A549 (cell line): ENCODE data around the gene PCDH15.

Experiments
- BHLHE40 ChIP-seq: IDR thresholded peaks from 2 replicates; pipeline ENCODE4 v1.6.1; 2012; ENCODE audit warnings: low read depth, low read length, inconsistent platforms
- CEBPB ChIP-seq, 2 experiments: fragments of >200 bp in 1 of 2; sonication (Bioruptor Twin) in 1 of 2; formaldehyde crosslinking in 1 of 2; IDR thresholded peaks; 2 replicates each; pipeline ENCODE4 v1.6.1; 2012 to 2016
- EP300 ChIP-seq, 2 experiments: fragments of >200 bp; sonication (Bioruptor Twin); formaldehyde crosslinking; IDR thresholded peaks; 2 replicates in 1 of 2; 3 replicates in 1 of 2; pipeline ENCODE4 v1.6.1; 2016 to 2017
- ESRRA ChIP-seq: fragments of 150-350 bp; IDR thresholded peaks from 2 replicates; pipeline ENCODE4 v1.6.1; 2014; ENCODE audit warnings: mild to moderate bottlenecking, low read length, borderline replicate concordance
- GATA3 ChIP-seq: IDR thresholded peaks from 2 replicates; pipeline ENCODE4 v1.6.1; 2012; ENCODE audit warnings: borderline replicate concordance
- KDM1A ChIP-seq: fragments of 200-600 bp; sonication (generic); IDR thresholded peaks from 2 replicates; pipeline ENCODE4 v1.6.1; 2016; ENCODE audit warnings: low read depth, mild to moderate bottlenecking
- KDM5A ChIP-seq: fragments of 200-600 bp; sonication (generic); IDR thresholded peaks from 2 replicates; pipeline ENCODE4 v1.6.1; 2016; ENCODE audit warnings: antibody characterized with exemption, mild to moderate bottlenecking
- MAZ ChIP-seq: fragments of 150-350 bp; IDR thresholded peaks from 2 replicates; pipeline ENCODE4 v1.6.1; 2014; ENCODE audit warnings: antibody characterized with exemption, low read depth, low read length, borderline replicate concordance
- POLR2A ChIP-seq: IDR thresholded peaks from 2 replicates; pipeline ENCODE4 v1.6.1; 2012; ENCODE audit warnings: mild to moderate bottlenecking, low read length
- POLR2AphosphoS2 ChIP-seq: conservative IDR thresholded peaks from 2 replicates; pipeline ENCODE4 v1.6.1; 2012; ENCODE audit warnings: low read length, improper control_type of control experiment, inconsistent platforms
- ZNF302 ChIP-seq: fragments of 250-450 bp; sonication (Bioruptor Pico); IDR thresholded peaks from 2 replicates; pipeline ENCODE4 v1.9.0; 2021; ENCODE audit warnings: inconsistent platforms, mild to moderate bottlenecking, moderate library complexity
- TF ChIP-seq, protein P1 (sequence below): fragments of >200 bp; sonication (Bioruptor Twin); formaldehyde crosslinking; IDR thresholded peaks from 3 replicates; pipeline ENCODE4 v1.5.1; 2016
- TF ChIP-seq, protein P2 (sequence below): fragments of 200-600 bp; sonication (generic); IDR thresholded peaks from 2 replicates; pipeline ENCODE4 v1.6.1; 2016; ENCODE audit warnings: antibody characterized with exemption, mild to moderate bottlenecking, moderate library complexity

DNA sequence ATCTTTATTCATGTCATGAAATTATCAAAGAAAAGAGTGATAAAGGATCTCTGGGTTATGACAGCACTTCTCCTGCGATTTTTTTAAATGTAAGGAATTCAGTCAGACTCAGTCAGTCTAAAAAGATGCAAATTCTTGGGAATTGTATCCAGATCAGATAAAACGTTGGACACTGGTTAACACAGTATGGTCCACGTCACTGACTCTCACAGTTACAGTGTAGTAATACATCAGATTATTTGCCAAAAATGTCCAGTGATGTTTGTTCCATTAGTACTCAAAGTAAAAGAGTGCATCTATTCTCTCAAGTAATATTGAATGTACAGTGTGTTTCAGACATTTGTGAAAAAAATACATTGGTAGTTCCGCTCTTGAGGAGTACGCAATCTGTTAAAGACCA, 224.5 kb downstream of the PCDH15 start:
- TF ChIP-seq, protein P1, sequence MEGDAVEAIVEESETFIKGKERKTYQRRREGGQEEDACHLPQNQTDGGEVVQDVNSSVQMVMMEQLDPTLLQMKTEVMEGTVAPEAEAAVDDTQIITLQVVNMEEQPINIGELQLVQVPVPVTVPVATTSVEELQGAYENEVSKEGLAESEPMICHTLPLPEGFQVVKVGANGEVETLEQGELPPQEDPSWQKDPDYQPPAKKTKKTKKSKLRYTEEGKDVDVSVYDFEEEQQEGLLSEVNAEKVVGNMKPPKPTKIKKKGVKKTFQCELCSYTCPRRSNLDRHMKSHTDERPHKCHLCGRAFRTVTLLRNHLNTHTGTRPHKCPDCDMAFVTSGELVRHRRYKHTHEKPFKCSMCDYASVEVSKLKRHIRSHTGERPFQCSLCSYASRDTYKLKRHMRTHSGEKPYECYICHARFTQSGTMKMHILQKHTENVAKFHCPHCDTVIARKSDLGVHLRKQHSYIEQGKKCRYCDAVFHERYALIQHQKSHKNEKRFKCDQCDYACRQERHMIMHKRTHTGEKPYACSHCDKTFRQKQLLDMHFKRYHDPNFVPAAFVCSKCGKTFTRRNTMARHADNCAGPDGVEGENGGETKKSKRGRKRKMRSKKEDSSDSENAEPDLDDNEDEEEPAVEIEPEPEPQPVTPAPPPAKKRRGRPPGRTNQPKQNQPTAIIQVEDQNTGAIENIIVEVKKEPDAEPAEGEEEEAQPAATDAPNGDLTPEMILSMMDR: no peak
- TF ChIP-seq, protein P2, sequence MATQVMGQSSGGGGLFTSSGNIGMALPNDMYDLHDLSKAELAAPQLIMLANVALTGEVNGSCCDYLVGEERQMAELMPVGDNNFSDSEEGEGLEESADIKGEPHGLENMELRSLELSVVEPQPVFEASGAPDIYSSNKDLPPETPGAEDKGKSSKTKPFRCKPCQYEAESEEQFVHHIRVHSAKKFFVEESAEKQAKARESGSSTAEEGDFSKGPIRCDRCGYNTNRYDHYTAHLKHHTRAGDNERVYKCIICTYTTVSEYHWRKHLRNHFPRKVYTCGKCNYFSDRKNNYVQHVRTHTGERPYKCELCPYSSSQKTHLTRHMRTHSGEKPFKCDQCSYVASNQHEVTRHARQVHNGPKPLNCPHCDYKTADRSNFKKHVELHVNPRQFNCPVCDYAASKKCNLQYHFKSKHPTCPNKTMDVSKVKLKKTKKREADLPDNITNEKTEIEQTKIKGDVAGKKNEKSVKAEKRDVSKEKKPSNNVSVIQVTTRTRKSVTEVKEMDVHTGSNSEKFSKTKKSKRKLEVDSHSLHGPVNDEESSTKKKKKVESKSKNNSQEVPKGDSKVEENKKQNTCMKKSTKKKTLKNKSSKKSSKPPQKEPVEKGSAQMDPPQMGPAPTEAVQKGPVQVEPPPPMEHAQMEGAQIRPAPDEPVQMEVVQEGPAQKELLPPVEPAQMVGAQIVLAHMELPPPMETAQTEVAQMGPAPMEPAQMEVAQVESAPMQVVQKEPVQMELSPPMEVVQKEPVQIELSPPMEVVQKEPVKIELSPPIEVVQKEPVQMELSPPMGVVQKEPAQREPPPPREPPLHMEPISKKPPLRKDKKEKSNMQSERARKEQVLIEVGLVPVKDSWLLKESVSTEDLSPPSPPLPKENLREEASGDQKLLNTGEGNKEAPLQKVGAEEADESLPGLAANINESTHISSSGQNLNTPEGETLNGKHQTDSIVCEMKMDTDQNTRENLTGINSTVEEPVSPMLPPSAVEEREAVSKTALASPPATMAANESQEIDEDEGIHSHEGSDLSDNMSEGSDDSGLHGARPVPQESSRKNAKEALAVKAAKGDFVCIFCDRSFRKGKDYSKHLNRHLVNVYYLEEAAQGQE: no peak
- no peak for TF ChIP-seq POLR2A
- no peak for TF ChIP-seq CEBPB (IDR thresholded peaks at IDR 0.05)
- no peak for TF ChIP-seq EP300 (IDR thresholded peaks at IDR 0.05)
- no peak for TF ChIP-seq MAZ
- TF ChIP-seq BHLHE40: no peak
- TF ChIP-seq ZNF302 (CRISPR knock-in tag): no peak
- no peak for TF ChIP-seq POLR2AphosphoS2
- TF ChIP-seq GATA3: no peak
- TF ChIP-seq KDM1A: no peak
- TF ChIP-seq KDM5A: no peak
- no peak for TF ChIP-seq ESRRA
